ENCODE measurements around the gene SSH2. TPM values are rescaled to one million over a fixed set of nuclear protein-coding genes. Genes with fewer than 3 reads are reported as not detected.

The SSH2 gene
- total and polyA plus RNA-seq, 2 of the 13 experiments (the other 11 are each of a cell fraction or from before 2014, with no cell fraction given): 6.0 to 6.4 TPM

DNA sequence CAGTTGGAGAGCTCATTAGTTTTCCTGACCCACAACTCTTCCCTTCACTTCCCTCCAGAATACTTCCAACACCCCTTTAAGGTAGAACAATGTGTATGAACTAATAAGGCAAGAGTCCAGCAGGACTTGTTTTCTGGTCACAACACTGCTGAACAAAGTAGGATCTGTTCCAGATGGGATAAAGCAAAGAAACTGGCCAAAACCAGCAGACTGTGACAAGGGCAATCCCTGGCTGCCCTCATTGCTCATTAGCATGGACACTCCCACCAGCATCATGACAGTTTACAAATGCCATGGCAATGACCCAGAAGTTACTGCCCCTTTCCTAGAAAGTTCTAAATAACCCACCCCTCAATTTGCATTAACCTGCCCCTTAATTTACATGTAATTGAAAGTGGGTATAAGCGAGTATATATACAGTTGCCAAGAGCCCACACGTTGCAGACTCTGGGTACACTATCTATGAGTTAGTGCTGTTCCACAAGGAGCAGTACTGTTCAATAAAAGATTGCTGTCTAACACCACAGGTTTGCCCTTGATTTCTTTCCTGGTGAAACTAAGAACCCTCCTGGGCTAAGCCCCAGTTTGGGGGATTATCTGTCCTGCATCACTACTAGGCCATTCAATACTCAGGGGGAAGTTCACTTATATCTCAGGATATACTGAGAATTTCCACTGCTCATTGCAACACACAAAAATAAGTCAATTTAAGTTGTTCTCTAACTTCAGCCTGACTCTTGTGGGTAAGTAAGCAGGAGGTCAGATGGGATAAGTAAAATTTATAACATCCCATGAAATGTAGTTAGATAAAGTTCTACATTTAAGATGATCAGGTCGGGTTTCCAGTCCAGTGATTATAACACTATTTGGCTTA lies 82.3 kb downstream of the SSH2 start:
- H3K9ac ChIP-seq (ENCODE audit: insufficient read depth, low read depth, low read length): no peak overlapping the region
- H2AFZ ChIP-seq (ENCODE audit: low read length): no peak overlapping the region
- CTCF ChIA-PET (ENCODE audit: low intra/inter-chr PET ratio, low total read pairs): no interaction called here
- H3K9me3 ChIP-seq (ENCODE audit: low read length): no peaks in the 10 kb centered on the region
- 87% methylated on average over 3 of the region's 3 CpGs for WGBS (ENCODE audit: low lambda C conversion rate)
- TF ChIP-seq HMG20B (CRISPR knock-in tag; conservative IDR thresholded peaks at IDR 0.05) (no peak), ZNF687 (CRISPR knock-in tag; IDR thresholded peaks at IDR 0.05) (no peak), NFYB (CRISPR knock-in tag; IDR thresholded peaks at IDR 0.05) (no peak), ZNF720 (CRISPR knock-in tag; IDR thresholded peaks at IDR 0.05) (no peak), MXD1 (CRISPR knock-in tag; IDR thresholded peaks at IDR 0.05) (no peak), ZNF343 (CRISPR knock-in tag; IDR thresholded peaks at IDR 0.05) (no peak), BRF2 (CRISPR knock-in tag; IDR thresholded peaks at IDR 0.05) (no peak), TOPORS (CRISPR knock-in tag; IDR thresholded peaks at IDR 0.05) (no peak), ZFYVE20 (CRISPR knock-in tag; IDR thresholded peaks at IDR 0.05; ENCODE audit: borderline replicate concordance, low read depth) (no peak), ZNF501 (CRISPR knock-in tag; IDR thresholded peaks at IDR 0.05) (no peak), CAMTA2 (CRISPR knock-in tag; IDR thresholded peaks at IDR 0.05; ENCODE audit: borderline replicate concordance) (no peak), ISX (CRISPR knock-in tag; conservative IDR thresholded peaks at IDR 0.05) (no peak)
- TF ChIP-seq, protein P1, sequence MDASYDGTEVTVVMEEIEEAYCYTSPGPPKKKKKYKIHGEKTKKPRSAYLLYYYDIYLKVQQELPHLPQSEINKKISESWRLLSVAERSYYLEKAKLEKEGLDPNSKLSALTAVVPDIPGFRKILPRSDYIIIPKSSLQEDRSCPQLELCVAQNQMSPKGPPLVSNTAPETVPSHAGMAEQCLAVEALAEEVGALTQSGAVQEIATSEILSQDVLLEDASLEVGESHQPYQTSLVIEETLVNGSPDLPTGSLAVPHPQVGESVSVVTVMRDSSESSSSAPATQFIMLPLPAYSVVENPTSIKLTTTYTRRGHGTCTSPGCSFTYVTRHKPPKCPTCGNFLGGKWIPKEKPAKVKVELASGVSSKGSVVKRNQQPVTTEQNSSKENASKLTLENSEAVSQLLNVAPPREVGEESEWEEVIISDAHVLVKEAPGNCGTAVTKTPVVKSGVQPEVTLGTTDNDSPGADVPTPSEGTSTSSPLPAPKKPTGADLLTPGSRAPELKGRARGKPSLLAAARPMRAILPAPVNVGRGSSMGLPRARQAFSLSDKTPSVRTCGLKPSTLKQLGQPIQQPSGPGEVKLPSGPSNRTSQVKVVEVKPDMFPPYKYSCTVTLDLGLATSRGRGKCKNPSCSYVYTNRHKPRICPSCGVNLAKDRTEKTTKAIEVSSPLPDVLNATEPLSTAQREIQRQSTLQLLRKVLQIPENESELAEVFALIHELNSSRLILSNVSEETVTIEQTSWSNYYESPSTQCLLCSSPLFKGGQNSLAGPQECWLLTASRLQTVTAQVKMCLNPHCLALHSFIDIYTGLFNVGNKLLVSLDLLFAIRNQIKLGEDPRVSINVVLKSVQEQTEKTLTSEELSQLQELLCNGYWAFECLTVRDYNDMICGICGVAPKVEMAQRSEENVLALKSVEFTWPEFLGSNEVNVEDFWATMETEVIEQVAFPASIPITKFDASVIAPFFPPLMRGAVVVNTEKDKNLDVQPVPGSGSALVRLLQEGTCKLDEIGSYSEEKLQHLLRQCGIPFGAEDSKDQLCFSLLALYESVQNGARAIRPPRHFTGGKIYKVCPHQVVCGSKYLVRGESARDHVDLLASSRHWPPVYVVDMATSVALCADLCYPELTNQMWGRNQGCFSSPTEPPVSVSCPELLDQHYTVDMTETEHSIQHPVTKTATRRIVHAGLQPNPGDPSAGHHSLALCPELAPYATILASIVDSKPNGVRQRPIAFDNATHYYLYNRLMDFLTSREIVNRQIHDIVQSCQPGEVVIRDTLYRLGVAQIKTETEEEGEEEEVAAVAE (CRISPR knock-in tag; IDR thresholded peaks at IDR 0.05; ENCODE audit: borderline replicate concordance): no peak
- H3K4me1 ChIP-seq (ENCODE audit: insufficient read depth, low read length): peaks cover 8% of the 10 kb centered on the region; the same call in 1 of the 2 replicates
- no peak overlapping the region for H3K4me2 ChIP-seq (ENCODE audit: low read depth, low read length)
- in situ Hi-C loops (cut with HindIII; ENCODE audit: extremely low pct_ligation_motif_present, low pct_unique_long_range_greater_than_20kb): no loop called here
- H4K20me1 ChIP-seq (ENCODE audit: insufficient read depth, low read length): no peaks in the 10 kb centered on the region
- BruUV-seq (replicated peaks): no TSS peak
- no peak overlapping the region for H3K4me3 ChIP-seq (replicated peaks in 1 of 3; ENCODE audit: insufficient read depth in 1 of 3, low read depth in 2 of 3, low read length in 3 of 3)
- DNase-seq (ENCODE audit: low spot score) (no peak), ATAC-seq (no peak), FAIRE-seq (no peak)
- no peaks in the 10 kb centered on the region for H3K36me3 ChIP-seq (replicated peaks in 1 of 2; ENCODE audit: control insufficient read depth in 1 of 2, insufficient read depth in 2 of 2, low read length in 2 of 2)
- intact Hi-C loops (cut with micrococcal nuclease; ENCODE audit: unreplicated experiment): no loop called here
- no peaks in the 10 kb centered on the region for H3K27me3 ChIP-seq (ENCODE audit: control insufficient read depth in 1 of 2, insufficient read depth in 2 of 2, low read length in 2 of 2)
- no peak overlapping the region for H3K27ac ChIP-seq (ENCODE audit: extremely low read length, insufficient read depth, low read length)
- H3K79me2 ChIP-seq (ENCODE audit: insufficient read depth, low read length): no peaks in the 10 kb centered on the region
- POLR2A ChIA-PET: no interaction called here

Measured in HepG2 (cell line).